DND-41 (cell line): ENCODE data around the gene GFI1B.

Source experiments
- ATAC-seq: fragments of 200-7000 bp; cut with Tn5 transposase; 3 replicates; pipeline ENCODE4 v1.9.1; 2021; ENCODE audit warnings: low read depth; ENCODE audit not compliant: insufficient read depth
- DNase-seq: peaks from one replicate; pipeline ENCODE4 v3.0.0-alpha.2; 2020
- H2AFZ ChIP-seq: 2 replicates; pipeline ENCODE4 v1.6.0; 2012; ENCODE audit warnings: low read depth, low read length
- H3K27ac ChIP-seq: 2 replicates; pipeline ENCODE4 v1.5.1; 2012; ENCODE audit warnings: low read length, inconsistent platforms
- H3K27me3 ChIP-seq: fragments of 200-600 bp; sonication (generic); 2 replicates; pipeline ENCODE4 v1.6.0; 2012; ENCODE audit warnings: low read length, mild to moderate bottlenecking, inconsistent platforms; ENCODE audit not compliant: insufficient read depth, poor library complexity
- H3K36me3 ChIP-seq: 2 replicates; pipeline ENCODE4 v1.5.1; 2012; ENCODE audit warnings: low read length, inconsistent platforms; ENCODE audit not compliant: insufficient read depth
- H3K4me1 ChIP-seq: 2 replicates; pipeline ENCODE4 v1.5.1; 2012; ENCODE audit warnings: mild to moderate bottlenecking, low read length; ENCODE audit not compliant: insufficient read depth
- H3K4me2 ChIP-seq: 2 replicates; pipeline ENCODE4 v1.6.0; 2012; ENCODE audit warnings: mild to moderate bottlenecking, moderate library complexity, low read length, inconsistent platforms; ENCODE audit not compliant: insufficient read depth
- H3K4me3 ChIP-seq, 2 experiments: fragments of 200-600 bp in 1 of 2; shearing (Covaris generic) in 1 of 2; 2 replicates each; pipeline ENCODE4 v1.5.1; 2012 to 2016; ENCODE audit warnings: inconsistent platforms in 2 of 2, low read length in 2 of 2, mild to moderate bottlenecking in 2 of 2, low read depth in 1 of 2, moderate library complexity in 1 of 2
- H3K79me2 ChIP-seq: 2 replicates; pipeline ENCODE4 v1.6.0; 2012; ENCODE audit warnings: low read length, inconsistent platforms; ENCODE audit not compliant: insufficient read depth
- H3K9ac ChIP-seq: 2 replicates; pipeline ENCODE4 v1.6.0; 2012; ENCODE audit warnings: low read depth, mild to moderate bottlenecking, inconsistent platforms, low read length, moderate library complexity
- H3K9me3 ChIP-seq: 2 replicates; pipeline ENCODE4 v1.5.1; 2012; ENCODE audit warnings: low read length, moderate library complexity, mild to moderate bottlenecking, inconsistent platforms; ENCODE audit not compliant: insufficient read depth, severe bottlenecking
- H4K20me1 ChIP-seq: 2 replicates; pipeline ENCODE4 v1.6.0; 2012; ENCODE audit warnings: low read length; ENCODE audit not compliant: insufficient read depth
- CTCF ChIP-seq: IDR thresholded peaks from 2 replicates; pipeline ENCODE4 v1.5.1; 2012; ENCODE audit warnings: borderline replicate concordance, low read length, moderate library complexity, mild to moderate bottlenecking; ENCODE audit not compliant: poor library complexity, severe bottlenecking; ENCODE audit errors: extremely low read depth
- EZH2 ChIP-seq: IDR thresholded peaks from 3 replicates; pipeline ENCODE4 v1.6.1; 2012; ENCODE audit warnings: borderline replicate concordance, low read depth, mild to moderate bottlenecking, moderate library complexity, low read length, inconsistent platforms; ENCODE audit not compliant: severe bottlenecking

GFI1B gene

GRCh38 chr9:132983491-132984201, 5.2 kb downstream of the GFI1B start:
- TF ChIP-seq EZH2 (no peak), CTCF (no peak)
- Histone ChIP-seq H3K36me3 (no peaks in the 10 kb centered on the region), H3K79me2 (no peaks in the 10 kb centered on the region), H3K4me2 (no peak overlapping the region), H3K9ac (no peak overlapping the region), H3K9me3 (no peaks in the 10 kb centered on the region), H3K27ac (no peak overlapping the region), H3K4me1 (no peaks in the 10 kb centered on the region), H2AFZ (no peak overlapping the region), H4K20me1 (no peaks in the 10 kb centered on the region), H3K4me3 (no peak overlapping the region), H3K27me3 (peaks cover 6% of the 10 kb centered on the region)
- ATAC-seq (no peak), DNase-seq (no peak)

- ATAC-seq (no peak), DNase-seq (no peak)
- Histone ChIP-seq H3K4me3 (no peak overlapping the region), H3K9ac (no peak overlapping the region), H3K4me2 (no peak overlapping the region), H3K36me3 (no peaks in the 10 kb centered on the region), H3K9me3 (no peaks in the 10 kb centered on the region), H3K79me2 (no peaks in the 10 kb centered on the region), H3K4me1 (no peaks in the 10 kb centered on the region), H3K27ac (no peak overlapping the region), H2AFZ (no peak overlapping the region), H3K27me3 (peaks cover 6% of the 10 kb centered on the region), H4K20me1 (no peaks in the 10 kb centered on the region)
- TF ChIP-seq EZH2 (no peak), CTCF (no peak)
These were observed 5.9 kb downstream of the GFI1B start for GRCh38 chr9:132984202-132985070.

- Histone ChIP-seq H3K4me2 (no peak overlapping the region), H3K4me3 (no peak overlapping the region), H3K9ac (no peak overlapping the region), H3K4me1 (no peaks in the 10 kb centered on the region), H3K27ac (no peak overlapping the region), H3K27me3 (peaks cover 6% of the 10 kb centered on the region), H2AFZ (no peak overlapping the region), H3K36me3 (no peaks in the 10 kb centered on the region), H3K9me3 (no peaks in the 10 kb centered on the region), H4K20me1 (no peaks in the 10 kb centered on the region), H3K79me2 (no peaks in the 10 kb centered on the region)
- ATAC-seq (no peak), DNase-seq (no peak)
- TF ChIP-seq EZH2, result no peak
- TF ChIP-seq CTCF, result no peak
These were observed 6.5 kb downstream of the GFI1B start for GRCh38 chr9:132985071-132985350.
